GM23248 (cell line): ENCODE data around the gene FGGY.

Source experiments
- EZH2 ChIP-seq: fragments of 200-600 bp; sonication (generic); IDR thresholded peaks from 2 replicates; pipeline ENCODE4 v1.6.1; 2018; ENCODE audit warnings: antibody characterized with exemption, mild to moderate bottlenecking; ENCODE audit not compliant: insufficient read depth, poor library complexity, severe bottlenecking
- EZH2phosphoT487 ChIP-seq: fragments of 200-600 bp; sonication (generic); IDR thresholded peaks from 2 replicates; pipeline ENCODE4 v1.6.1; 2018; ENCODE audit warnings: antibody characterized with exemption, moderate library complexity, mild to moderate bottlenecking, low read depth; ENCODE audit not compliant: insufficient read depth

DNA sequence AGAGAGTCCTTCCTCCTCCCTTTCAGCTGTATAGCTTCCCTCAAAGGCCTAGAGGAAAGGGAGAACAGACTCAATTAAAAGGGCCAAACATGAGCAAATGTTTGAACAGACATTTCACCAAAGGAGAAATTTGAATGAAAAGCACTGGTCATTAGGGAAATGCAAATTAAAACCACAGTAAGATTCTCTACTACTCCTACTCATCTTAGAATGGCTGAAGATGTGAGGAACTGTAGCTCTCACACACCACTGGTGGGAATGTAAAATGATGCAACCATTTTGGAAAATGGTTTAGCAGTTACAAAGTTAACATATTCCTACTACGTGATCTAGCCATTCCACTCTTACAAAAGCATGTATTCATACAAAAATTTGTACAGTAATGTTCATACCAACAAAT lies 264.9 kb downstream of the FGGY start:
- TF ChIP-seq EZH2 (no peak), EZH2phosphoT487 (no peak)
